Sigmoid colon (tissue), 4 donors: ENCODE results near the gene SLC25A36.

Experiments
- EP300 ChIP-seq, 4 donors: sonication (generic); formaldehyde crosslinking; IDR thresholded peaks; one replicate each; pipeline ENCODE4 v1.6.1; 2017; ENCODE audit warnings: antibody characterized with exemption in 4 of 4
- POLR2AphosphoS5 ChIP-seq, 4 donors: sonication (generic); formaldehyde crosslinking; IDR thresholded peaks; one replicate each; pipeline ENCODE4 v1.6.1; 2017; ENCODE audit warnings: antibody characterized with exemption in 4 of 4
- TF ChIP-seq, protein P1 (sequence below), 4 experiments: fragments of 450-650 bp in 3 of 4; fragments of 200-600 bp in 1 of 4; IDR thresholded peaks; one replicate each; pipeline ENCODE4 v1.5.1; 2016 to 2019; ENCODE audit warnings: antibody characterized with exemption in 4 of 4, mild to moderate bottlenecking in 3 of 4, moderate library complexity in 2 of 4

DNA sequence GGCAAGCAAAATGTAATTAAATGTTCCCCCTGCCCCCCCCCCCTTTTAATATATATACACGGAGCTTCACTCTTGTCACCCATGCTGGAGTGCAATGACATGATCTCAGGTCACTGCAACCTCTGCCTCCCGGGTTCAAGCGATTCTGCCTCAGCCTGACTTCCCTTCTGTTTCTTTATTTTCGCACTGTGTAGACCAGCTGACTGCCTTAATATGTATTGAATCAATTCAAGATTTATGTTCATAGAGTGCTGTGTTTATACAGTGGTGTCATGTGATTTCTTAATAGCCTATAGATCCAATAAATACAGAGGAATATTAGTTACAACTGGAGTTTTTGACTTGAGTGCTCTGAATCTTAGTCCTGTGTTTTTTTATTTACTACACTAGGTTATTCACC, 39.0 kb downstream of the SLC25A36 start:
- TF ChIP-seq, protein P1, sequence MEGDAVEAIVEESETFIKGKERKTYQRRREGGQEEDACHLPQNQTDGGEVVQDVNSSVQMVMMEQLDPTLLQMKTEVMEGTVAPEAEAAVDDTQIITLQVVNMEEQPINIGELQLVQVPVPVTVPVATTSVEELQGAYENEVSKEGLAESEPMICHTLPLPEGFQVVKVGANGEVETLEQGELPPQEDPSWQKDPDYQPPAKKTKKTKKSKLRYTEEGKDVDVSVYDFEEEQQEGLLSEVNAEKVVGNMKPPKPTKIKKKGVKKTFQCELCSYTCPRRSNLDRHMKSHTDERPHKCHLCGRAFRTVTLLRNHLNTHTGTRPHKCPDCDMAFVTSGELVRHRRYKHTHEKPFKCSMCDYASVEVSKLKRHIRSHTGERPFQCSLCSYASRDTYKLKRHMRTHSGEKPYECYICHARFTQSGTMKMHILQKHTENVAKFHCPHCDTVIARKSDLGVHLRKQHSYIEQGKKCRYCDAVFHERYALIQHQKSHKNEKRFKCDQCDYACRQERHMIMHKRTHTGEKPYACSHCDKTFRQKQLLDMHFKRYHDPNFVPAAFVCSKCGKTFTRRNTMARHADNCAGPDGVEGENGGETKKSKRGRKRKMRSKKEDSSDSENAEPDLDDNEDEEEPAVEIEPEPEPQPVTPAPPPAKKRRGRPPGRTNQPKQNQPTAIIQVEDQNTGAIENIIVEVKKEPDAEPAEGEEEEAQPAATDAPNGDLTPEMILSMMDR (IDR thresholded peaks at IDR 0.05): no peak
- no peak for TF ChIP-seq POLR2AphosphoS5 (IDR thresholded peaks at IDR 0.05)
- no peak for TF ChIP-seq EP300 (IDR thresholded peaks at IDR 0.05)
